GM10266 (cell line): ENCODE data around the gene KCNMA1.

Experiments used
- DNase-seq: peaks from one replicate; pipeline ENCODE4 v3.0.0; 2012; ENCODE audit errors: extremely low spot score
- TF ChIP-seq, protein P1 (sequence below): IDR thresholded peaks from 2 replicates; pipeline ENCODE4 v1.5.1; 2012; ENCODE audit warnings: mild to moderate bottlenecking, low read depth; ENCODE audit not compliant: control insufficient read depth, insufficient read depth; ENCODE audit errors: missing control alignments

Gene KCNMA1

GRCh38 chr10:77310288-77310840 lies 327.2 kb downstream of the KCNMA1 start:
- DNase-seq, result no peak
- TF ChIP-seq, protein P1, sequence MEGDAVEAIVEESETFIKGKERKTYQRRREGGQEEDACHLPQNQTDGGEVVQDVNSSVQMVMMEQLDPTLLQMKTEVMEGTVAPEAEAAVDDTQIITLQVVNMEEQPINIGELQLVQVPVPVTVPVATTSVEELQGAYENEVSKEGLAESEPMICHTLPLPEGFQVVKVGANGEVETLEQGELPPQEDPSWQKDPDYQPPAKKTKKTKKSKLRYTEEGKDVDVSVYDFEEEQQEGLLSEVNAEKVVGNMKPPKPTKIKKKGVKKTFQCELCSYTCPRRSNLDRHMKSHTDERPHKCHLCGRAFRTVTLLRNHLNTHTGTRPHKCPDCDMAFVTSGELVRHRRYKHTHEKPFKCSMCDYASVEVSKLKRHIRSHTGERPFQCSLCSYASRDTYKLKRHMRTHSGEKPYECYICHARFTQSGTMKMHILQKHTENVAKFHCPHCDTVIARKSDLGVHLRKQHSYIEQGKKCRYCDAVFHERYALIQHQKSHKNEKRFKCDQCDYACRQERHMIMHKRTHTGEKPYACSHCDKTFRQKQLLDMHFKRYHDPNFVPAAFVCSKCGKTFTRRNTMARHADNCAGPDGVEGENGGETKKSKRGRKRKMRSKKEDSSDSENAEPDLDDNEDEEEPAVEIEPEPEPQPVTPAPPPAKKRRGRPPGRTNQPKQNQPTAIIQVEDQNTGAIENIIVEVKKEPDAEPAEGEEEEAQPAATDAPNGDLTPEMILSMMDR, result no peak

DNA sequence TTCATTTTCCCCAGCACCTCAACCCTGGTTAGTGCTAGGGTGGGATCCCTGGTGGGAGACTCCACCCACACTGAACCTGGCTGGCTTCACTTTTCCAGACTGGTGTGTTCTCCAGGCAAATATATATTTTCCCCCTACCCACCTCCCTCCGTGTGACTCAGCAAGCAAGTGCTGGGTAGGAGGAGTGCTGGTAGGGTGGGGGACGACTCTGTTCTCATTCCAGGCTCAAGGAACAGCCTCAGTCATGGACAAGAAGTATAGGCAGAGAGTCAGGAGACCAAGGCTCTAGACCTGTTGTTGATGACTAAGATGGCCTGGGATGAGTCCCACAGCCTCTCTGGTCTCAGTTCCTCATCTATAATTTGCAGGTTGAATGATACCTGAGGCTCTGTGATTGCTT lies 328.1 kb downstream of the KCNMA1 start:
- TF ChIP-seq, protein P1, result no peak
- DNase-seq, result no peak

DNA sequence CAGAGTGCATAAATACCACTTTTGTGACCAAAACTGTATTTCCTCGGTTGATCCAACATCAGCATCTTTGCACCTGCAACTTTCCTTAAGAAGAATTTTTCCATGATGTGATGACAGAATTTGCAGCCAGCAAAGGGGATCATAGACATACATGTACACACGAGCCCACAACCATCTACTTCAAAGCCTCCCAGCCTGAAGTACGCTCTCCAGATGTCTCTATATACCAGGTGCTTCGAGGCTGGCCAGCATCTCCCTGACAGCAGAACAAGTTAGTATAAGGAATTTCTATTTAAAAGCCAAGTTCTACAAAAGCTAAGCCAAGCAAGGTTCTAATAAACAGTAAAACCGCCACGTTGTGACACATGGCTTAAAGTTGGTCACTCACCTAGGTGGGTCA lies 328.5 kb downstream of the KCNMA1 start:
- DNase-seq, result no peak
- TF ChIP-seq, protein P1, result no peak

GRCh38 chr10:77308084-77308732 lies 329.4 kb downstream of the KCNMA1 start:
- DNase-seq, result no peak
- TF ChIP-seq, protein P1, result no peak

GRCh38 chr10:77306666-77307065 lies 330.9 kb downstream of the KCNMA1 start:
- DNase-seq, result no peak
- TF ChIP-seq, protein P1, result no peak

- TF ChIP-seq, protein P1, result no peak
- no peak for DNase-seq
Measured at GRCh38 chr10:77305650-77306632, 331.7 kb downstream of the KCNMA1 start.
